GM23338 (cell line): ENCODE results near the gene TRAF3. TPM values are rescaled to one million over a fixed set of nuclear protein-coding genes. Genes with fewer than 3 reads are reported as not detected.

ENCODE experiments used
- ATAC-seq: fragments of 200-7000 bp; cut with Tn5 transposase; 3 replicates; pipeline ENCODE4 v1.9.1; 2020
- DNase-seq: peaks from one replicate; pipeline ENCODE4 v3.0.0-alpha.2; 2015; ENCODE audit warnings: low spot score
- H2AFZ ChIP-seq: fragments of 200-600 bp; sonication (generic); 2 replicates; pipeline ENCODE4 v1.8.0; 2016; ENCODE audit warnings: antibody characterized with exemption, mild to moderate bottlenecking, moderate library complexity
- H3F3A ChIP-seq: fragments of 200-600 bp; sonication (generic); replicated peaks from 2 replicates; pipeline ENCODE4 v1.8.0; 2017; ENCODE audit warnings: antibody characterized with exemption, mixed run types, low read depth
- H3K27ac ChIP-seq: fragments of 200-600 bp; sonication (generic); 2 replicates; pipeline ENCODE4 v1.6.1; 2016; ENCODE audit warnings: low read depth
- H3K27me3 ChIP-seq: fragments of 200-600 bp; sonication (generic); 2 replicates; pipeline ENCODE4 v1.8.0; 2016; ENCODE audit warnings: mild to moderate bottlenecking, mixed run types, moderate library complexity; ENCODE audit not compliant: insufficient read depth
- H3K36me3 ChIP-seq: fragments of 200-600 bp; sonication (generic); 2 replicates; pipeline ENCODE4 v1.8.0; 2016; ENCODE audit warnings: mild to moderate bottlenecking; ENCODE audit not compliant: insufficient read depth
- H3K4me1 ChIP-seq: fragments of 200-600 bp; sonication (generic); 2 replicates; pipeline ENCODE4 v1.8.0; 2016; ENCODE audit warnings: mild to moderate bottlenecking, moderate library complexity; ENCODE audit not compliant: insufficient read depth
- H3K4me2 ChIP-seq: fragments of 200-600 bp; sonication (generic); 2 replicates; pipeline ENCODE4 v1.7.1; 2017; ENCODE audit warnings: mixed run types
- H3K4me3 ChIP-seq: fragments of 200-600 bp; sonication (generic); 2 replicates; pipeline ENCODE4 v1.6.1; 2016; ENCODE audit warnings: mixed run types
- H3K79me2 ChIP-seq: fragments of 200-600 bp; sonication (generic); replicated peaks from 2 replicates; pipeline ENCODE4 v1.8.0; 2017; ENCODE audit warnings: mild to moderate bottlenecking; ENCODE audit not compliant: insufficient read depth
- H3K9me2 ChIP-seq: fragments of 200-600 bp; sonication (generic); 2 replicates; pipeline ENCODE4 v1.8.0; 2017; ENCODE audit not compliant: insufficient read depth
- H4K20me1 ChIP-seq: fragments of 200-600 bp; sonication (generic); replicated peaks from 2 replicates; pipeline ENCODE4 v1.8.0; 2017; ENCODE audit warnings: mild to moderate bottlenecking; ENCODE audit not compliant: insufficient read depth
- H3K27ac Mint-ChIP-seq: 2 replicates; pipeline ENCODE4 v1.8.0; 2020; ENCODE audit warnings: inconsistent platforms, mild to moderate bottlenecking, moderate library complexity, mixed read lengths
- H3K27me3 Mint-ChIP-seq: 3 replicates; pipeline ENCODE4 v1.8.0; 2022; ENCODE audit warnings: low read depth, mild to moderate bottlenecking, moderate library complexity, mixed read lengths, inconsistent platforms; ENCODE audit not compliant: insufficient read depth, poor library complexity
- H3K36me3 Mint-ChIP-seq: 3 replicates; pipeline ENCODE4 v1.8.0; 2021; ENCODE audit warnings: low read depth, mild to moderate bottlenecking, inconsistent platforms, moderate library complexity, mixed read lengths
- H3K4me1 Mint-ChIP-seq: 3 replicates; pipeline ENCODE4 v1.8.0; 2020; ENCODE audit warnings: mild to moderate bottlenecking, inconsistent platforms, mixed read lengths
- H3K4me3 Mint-ChIP-seq: 3 replicates; pipeline ENCODE4 v1.8.0; 2021; ENCODE audit warnings: moderate library complexity, mild to moderate bottlenecking, inconsistent platforms, mixed read lengths
- H3K9me3 Mint-ChIP-seq: 3 replicates; pipeline ENCODE4 v1.8.0; 2020; ENCODE audit warnings: moderate library complexity, mild to moderate bottlenecking, inconsistent platforms, mixed read lengths
- CREB1 ChIP-seq: fragments of 250-450 bp; sonication (Bioruptor Pico); IDR thresholded peaks from 2 replicates; pipeline ENCODE4 v1.5.0; 2020; ENCODE audit warnings: low read depth, mild to moderate bottlenecking, moderate library complexity
- CTCF ChIP-seq, 2 experiments: fragments of 200-600 bp in 1 of 2; sonication (generic) in 1 of 2; conservative IDR thresholded peaks; 2 replicates each; pipeline versions ENCODE4 v1.5.1 to v1.6.1; 2016 to 2017; ENCODE audit warnings: antibody characterized with exemption in 2 of 2, low read depth in 2 of 2, mild to moderate bottlenecking in 2 of 2, moderate library complexity in 1 of 2
- EZH2phosphoT487 ChIP-seq: fragments of 200-600 bp; sonication (generic); IDR thresholded peaks from one replicate; pipeline ENCODE4 v1.8.1; 2018; ENCODE audit warnings: antibody characterized with exemption; ENCODE audit not compliant: unreplicated experiment
- JUNB ChIP-seq: IDR thresholded peaks from one replicate; pipeline ENCODE4 v1.6.1; 2016; ENCODE audit warnings: antibody characterized with exemption; ENCODE audit not compliant: unreplicated experiment
- NANOG ChIP-seq: IDR thresholded peaks from 2 replicates; pipeline ENCODE4 v1.6.1; 2016; ENCODE audit warnings: antibody characterized with exemption, borderline replicate concordance
- STAT1 ChIP-seq: IDR thresholded peaks from one replicate; pipeline ENCODE4 v1.6.1; 2016; ENCODE audit warnings: antibody characterized with exemption; ENCODE audit not compliant: unreplicated experiment
- ZNF114 ChIP-seq: fragments of 250-450 bp; sonication (Bioruptor Pico); IDR thresholded peaks from 2 replicates; pipeline ENCODE4 v1.5.0; 2020; ENCODE audit warnings: mild to moderate bottlenecking, moderate library complexity
- ZNF331 ChIP-seq: fragments of 250-450 bp; sonication (Bioruptor Pico); IDR thresholded peaks from 2 replicates; pipeline ENCODE4 v1.5.0; 2020; ENCODE audit warnings: low read depth, mild to moderate bottlenecking, moderate library complexity
- polyA plus RNA-seq: library from polyadenylated mRNA; unstranded; fragments of >200 nt; fragmentation: Nextera tagmentation; extraction: Ambion mirVana; gene quantifications from 2 replicates; pipeline ENCODE4 v1.2.1, GENCODE V29; 2016
- total RNA-seq: library from RNA; depleted of rRNA; stranded (reverse); fragments of >200 nt; shearing (Covaris generic); gene quantifications from 2 replicates; pipeline ENCODE4 v1.2.3, GENCODE V29; 2014
- TF ChIP-seq, protein P1 (sequence below): IDR thresholded peaks from one replicate; pipeline ENCODE4 v1.6.1; 2018; ENCODE audit warnings: antibody characterized with exemption; ENCODE audit not compliant: unreplicated experiment
- TF ChIP-seq, protein P2 (sequence below): fragments of 250-450 bp; sonication (Bioruptor Pico); IDR thresholded peaks from 2 replicates; pipeline ENCODE4 v1.5.0; 2020; ENCODE audit warnings: mild to moderate bottlenecking, moderate library complexity

Gene TRAF3
- total and polyA plus RNA-seq, 2 experiments from 2014 or later, result 3.7 to 9.3 TPM

DNA sequence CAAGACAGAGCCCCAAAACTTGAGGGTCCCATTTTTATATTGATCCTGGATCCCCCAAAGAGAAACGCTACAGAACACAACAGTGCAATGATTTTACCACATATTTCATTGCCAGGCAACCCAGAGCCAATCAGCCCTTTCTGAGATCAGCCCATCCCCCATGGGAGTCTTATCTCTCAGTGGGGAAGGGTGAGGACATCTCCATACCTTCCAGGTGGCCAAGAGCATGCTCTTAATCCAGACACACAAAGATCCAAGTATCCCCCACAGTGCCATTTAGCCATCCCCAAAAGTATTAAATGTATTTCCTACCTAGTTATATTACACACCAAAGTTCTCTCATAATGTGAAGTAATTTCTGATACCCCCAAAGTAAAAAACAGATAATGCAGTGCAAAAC lies 82.7 kb downstream of the TRAF3 start:
- H3K27me3 Mint-ChIP-seq, result peaks cover 5% of the 10 kb centered on the region
- DNase-seq (no peak), ATAC-seq (no peak)
- Histone ChIP-seq H3K79me2 (no peaks in the 10 kb centered on the region), H3K4me3 (no peak overlapping the region), H3K27ac (no peak overlapping the region), H3K4me2 (no peak overlapping the region), H3K4me1 (peaks cover 5% of the 10 kb centered on the region; the same call in 1 of the 2 replicates), H3K36me3 (no peaks in the 10 kb centered on the region), H3F3A (no peaks in the 10 kb centered on the region), H2AFZ (no peak overlapping the region), H3K27me3 (no peaks in the 10 kb centered on the region), H3K9me2 (0 out of 2 replicates have a peak, but pooled peaks cover 3% of the 10 kb centered on the region), H4K20me1 (no peaks in the 10 kb centered on the region)
- no peak overlapping the region for H3K27ac Mint-ChIP-seq
- H3K36me3 Mint-ChIP-seq, result peaks cover 38% of the 10 kb centered on the region; the same call in 2 of the 3 replicates
- no peak for TF ChIP-seq NANOG
- TF ChIP-seq EZH2phosphoT487, result no peak
- no peak for TF ChIP-seq JUNB
- no peak for TF ChIP-seq ZNF331 (CRISPR knock-in tag)
- TF ChIP-seq, protein P1, sequence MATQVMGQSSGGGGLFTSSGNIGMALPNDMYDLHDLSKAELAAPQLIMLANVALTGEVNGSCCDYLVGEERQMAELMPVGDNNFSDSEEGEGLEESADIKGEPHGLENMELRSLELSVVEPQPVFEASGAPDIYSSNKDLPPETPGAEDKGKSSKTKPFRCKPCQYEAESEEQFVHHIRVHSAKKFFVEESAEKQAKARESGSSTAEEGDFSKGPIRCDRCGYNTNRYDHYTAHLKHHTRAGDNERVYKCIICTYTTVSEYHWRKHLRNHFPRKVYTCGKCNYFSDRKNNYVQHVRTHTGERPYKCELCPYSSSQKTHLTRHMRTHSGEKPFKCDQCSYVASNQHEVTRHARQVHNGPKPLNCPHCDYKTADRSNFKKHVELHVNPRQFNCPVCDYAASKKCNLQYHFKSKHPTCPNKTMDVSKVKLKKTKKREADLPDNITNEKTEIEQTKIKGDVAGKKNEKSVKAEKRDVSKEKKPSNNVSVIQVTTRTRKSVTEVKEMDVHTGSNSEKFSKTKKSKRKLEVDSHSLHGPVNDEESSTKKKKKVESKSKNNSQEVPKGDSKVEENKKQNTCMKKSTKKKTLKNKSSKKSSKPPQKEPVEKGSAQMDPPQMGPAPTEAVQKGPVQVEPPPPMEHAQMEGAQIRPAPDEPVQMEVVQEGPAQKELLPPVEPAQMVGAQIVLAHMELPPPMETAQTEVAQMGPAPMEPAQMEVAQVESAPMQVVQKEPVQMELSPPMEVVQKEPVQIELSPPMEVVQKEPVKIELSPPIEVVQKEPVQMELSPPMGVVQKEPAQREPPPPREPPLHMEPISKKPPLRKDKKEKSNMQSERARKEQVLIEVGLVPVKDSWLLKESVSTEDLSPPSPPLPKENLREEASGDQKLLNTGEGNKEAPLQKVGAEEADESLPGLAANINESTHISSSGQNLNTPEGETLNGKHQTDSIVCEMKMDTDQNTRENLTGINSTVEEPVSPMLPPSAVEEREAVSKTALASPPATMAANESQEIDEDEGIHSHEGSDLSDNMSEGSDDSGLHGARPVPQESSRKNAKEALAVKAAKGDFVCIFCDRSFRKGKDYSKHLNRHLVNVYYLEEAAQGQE, result no peak
- no peak for TF ChIP-seq CTCF (conservative IDR thresholded peaks at IDR 0.05; ENCODE audit: low read depth in 2 of 2)
- no peak for TF ChIP-seq STAT1
- TF ChIP-seq CREB1, result no peak
- TF ChIP-seq, protein P2, sequence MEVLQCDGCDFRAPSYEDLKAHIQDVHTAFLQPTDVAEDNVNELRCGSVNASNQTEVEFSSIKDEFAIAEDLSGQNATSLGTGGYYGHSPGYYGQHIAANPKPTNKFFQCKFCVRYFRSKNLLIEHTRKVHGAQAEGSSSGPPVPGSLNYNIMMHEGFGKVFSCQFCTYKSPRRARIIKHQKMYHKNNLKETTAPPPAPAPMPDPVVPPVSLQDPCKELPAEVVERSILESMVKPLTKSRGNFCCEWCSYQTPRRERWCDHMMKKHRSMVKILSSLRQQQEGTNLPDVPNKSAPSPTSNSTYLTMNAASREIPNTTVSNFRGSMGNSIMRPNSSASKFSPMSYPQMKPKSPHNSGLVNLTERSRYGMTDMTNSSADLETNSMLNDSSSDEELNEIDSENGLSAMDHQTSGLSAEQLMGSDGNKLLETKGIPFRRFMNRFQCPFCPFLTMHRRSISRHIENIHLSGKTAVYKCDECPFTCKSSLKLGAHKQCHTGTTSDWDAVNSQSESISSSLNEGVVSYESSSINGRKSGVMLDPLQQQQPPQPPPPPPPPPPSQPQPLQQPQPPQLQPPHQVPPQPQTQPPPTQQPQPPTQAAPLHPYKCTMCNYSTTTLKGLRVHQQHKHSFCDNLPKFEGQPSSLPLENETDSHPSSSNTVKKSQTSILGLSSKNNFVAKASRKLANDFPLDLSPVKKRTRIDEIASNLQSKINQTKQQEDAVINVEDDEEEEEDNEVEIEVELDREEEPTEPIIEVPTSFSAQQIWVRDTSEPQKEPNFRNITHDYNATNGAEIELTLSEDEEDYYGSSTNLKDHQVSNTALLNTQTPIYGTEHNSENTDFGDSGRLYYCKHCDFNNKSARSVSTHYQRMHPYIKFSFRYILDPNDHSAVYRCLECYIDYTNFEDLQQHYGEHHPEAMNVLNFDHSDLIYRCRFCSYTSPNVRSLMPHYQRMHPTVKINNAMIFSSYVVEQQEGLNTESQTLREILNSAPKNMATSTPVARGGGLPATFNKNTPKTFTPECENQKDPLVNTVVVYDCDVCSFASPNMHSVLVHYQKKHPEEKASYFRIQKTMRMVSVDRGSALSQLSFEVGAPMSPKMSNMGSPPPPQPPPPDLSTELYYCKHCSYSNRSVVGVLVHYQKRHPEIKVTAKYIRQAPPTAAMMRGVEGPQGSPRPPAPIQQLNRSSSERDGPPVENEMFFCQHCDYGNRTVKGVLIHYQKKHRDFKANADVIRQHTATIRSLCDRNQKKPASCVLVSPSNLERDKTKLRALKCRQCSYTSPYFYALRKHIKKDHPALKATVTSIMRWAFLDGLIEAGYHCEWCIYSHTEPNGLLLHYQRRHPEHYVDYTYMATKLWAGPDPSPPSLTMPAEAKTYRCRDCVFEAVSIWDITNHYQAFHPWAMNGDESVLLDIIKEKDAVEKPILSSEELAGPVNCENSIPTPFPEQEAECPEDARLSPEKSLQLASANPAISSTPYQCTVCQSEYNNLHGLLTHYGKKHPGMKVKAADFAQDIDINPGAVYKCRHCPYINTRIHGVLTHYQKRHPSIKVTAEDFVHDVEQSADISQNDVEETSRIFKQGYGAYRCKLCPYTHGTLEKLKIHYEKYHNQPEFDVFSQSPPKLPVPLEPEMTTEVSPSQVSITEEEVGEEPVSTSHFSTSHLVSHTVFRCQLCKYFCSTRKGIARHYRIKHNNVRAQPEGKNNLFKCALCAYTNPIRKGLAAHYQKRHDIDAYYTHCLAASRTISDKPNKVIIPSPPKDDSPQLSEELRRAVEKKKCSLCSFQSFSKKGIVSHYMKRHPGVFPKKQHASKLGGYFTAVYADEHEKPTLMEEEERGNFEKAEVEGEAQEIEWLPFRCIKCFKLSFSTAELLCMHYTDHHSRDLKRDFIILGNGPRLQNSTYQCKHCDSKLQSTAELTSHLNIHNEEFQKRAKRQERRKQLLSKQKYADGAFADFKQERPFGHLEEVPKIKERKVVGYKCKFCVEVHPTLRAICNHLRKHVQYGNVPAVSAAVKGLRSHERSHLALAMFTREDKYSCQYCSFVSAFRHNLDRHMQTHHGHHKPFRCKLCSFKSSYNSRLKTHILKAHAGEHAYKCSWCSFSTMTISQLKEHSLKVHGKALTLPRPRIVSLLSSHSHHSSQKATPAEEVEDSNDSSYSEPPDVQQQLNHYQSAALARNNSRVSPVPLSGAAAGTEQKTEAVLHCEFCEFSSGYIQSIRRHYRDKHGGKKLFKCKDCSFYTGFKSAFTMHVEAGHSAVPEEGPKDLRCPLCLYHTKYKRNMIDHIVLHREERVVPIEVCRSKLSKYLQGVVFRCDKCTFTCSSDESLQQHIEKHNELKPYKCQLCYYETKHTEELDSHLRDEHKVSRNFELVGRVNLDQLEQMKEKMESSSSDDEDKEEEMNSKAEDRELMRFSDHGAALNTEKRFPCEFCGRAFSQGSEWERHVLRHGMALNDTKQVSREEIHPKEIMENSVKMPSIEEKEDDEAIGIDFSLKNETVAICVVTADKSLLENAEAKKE (CRISPR knock-in tag), result no peak
- no peak for TF ChIP-seq ZNF114 (CRISPR knock-in tag)
- peaks cover 4% of the 10 kb centered on the region; the same call in 2 of the 3 replicates for H3K4me1 Mint-ChIP-seq
- H3K9me3 Mint-ChIP-seq, result peaks cover 34% of the 10 kb centered on the region; the same call in 2 of the 3 replicates
- no peak overlapping the region for H3K4me3 Mint-ChIP-seq
